Osteoblast (primary cell): ENCODE data around the gene SLC22A7. TPM values are rescaled to one million over a fixed set of nuclear protein-coding genes. Genes with fewer than 3 reads are reported as not detected.
"Not testable (repeated sequence)": the region's sequence is repeated elsewhere in the genome, so short reads cannot be mapped to it uniquely, and the experiment has no call there.

ENCODE experiments used
- DNase-seq: peaks from one replicate; pipeline ENCODE4 v3.0.0; 2011; ENCODE audit warnings: low spot score, mixed read lengths; ENCODE audit not compliant: insufficient read length; ENCODE audit errors: missing footprints
- H2AFZ ChIP-seq: 2 replicates; pipeline ENCODE4 v1.6.0; 2011; ENCODE audit warnings: mild to moderate bottlenecking, low read length
- H3K27ac ChIP-seq: 2 replicates; pipeline ENCODE4 v1.5.1; 2011; ENCODE audit warnings: mild to moderate bottlenecking, low read depth, low read length, moderate library complexity
- H3K27me3 ChIP-seq: 2 replicates; pipeline ENCODE4 v1.6.0; 2012; ENCODE audit warnings: mild to moderate bottlenecking, control low read depth, inconsistent platforms, low read length, moderate library complexity; ENCODE audit not compliant: insufficient read depth
- H3K36me3 ChIP-seq: 2 replicates; pipeline ENCODE4 v1.5.1; 2011; ENCODE audit warnings: mild to moderate bottlenecking, low read length, control low read depth, moderate library complexity; ENCODE audit not compliant: insufficient read depth
- H3K4me1 ChIP-seq: 2 replicates; pipeline ENCODE4 v1.5.1; 2011; ENCODE audit warnings: mild to moderate bottlenecking, low read length, control low read depth, moderate library complexity; ENCODE audit not compliant: insufficient read depth
- H3K4me2 ChIP-seq: 2 replicates; pipeline ENCODE4 v1.6.0; 2011; ENCODE audit warnings: mild to moderate bottlenecking, low read length; ENCODE audit not compliant: insufficient read depth
- H3K4me3 ChIP-seq: fragments of 200-600 bp; sonication (generic); 3 replicates; pipeline ENCODE4 v1.5.1; 2012; ENCODE audit warnings: mild to moderate bottlenecking, low read length, inconsistent platforms; ENCODE audit not compliant: insufficient read depth
- H3K79me2 ChIP-seq: 2 replicates; pipeline ENCODE4 v1.6.0; 2012; ENCODE audit warnings: mild to moderate bottlenecking, low read length, control low read depth, inconsistent platforms; ENCODE audit not compliant: insufficient read depth
- H3K9me3 ChIP-seq: 2 replicates; pipeline ENCODE4 v1.5.1; 2011; ENCODE audit warnings: low read depth, low read length, control low read depth
- H4K20me1 ChIP-seq: 2 replicates; pipeline ENCODE4 v1.6.0; 2012; ENCODE audit warnings: mild to moderate bottlenecking, low read length, control low read depth; ENCODE audit not compliant: insufficient read depth
- small RNA-seq: library from RNA; depleted of rRNA; stranded (forward); fragments of <200 nt; gene quantifications from one replicate; pipeline ENCODE3, GENCODE V24; 2012
- total RNA-seq: library from RNA; depleted of rRNA; stranded (reverse); fragments of >200 nt; gene quantifications from 2 replicates; pipeline ENCODE4 v1.2.3, GENCODE V29; 2012
- TF ChIP-seq, protein P1 (sequence below): IDR thresholded peaks from 2 replicates; pipeline ENCODE4 v1.5.1; 2011; ENCODE audit warnings: mild to moderate bottlenecking, low read depth, low read length, moderate library complexity; ENCODE audit errors: extremely low read depth

The SLC22A7 gene
- total RNA-seq, 1 donor: not detected

DNA sequence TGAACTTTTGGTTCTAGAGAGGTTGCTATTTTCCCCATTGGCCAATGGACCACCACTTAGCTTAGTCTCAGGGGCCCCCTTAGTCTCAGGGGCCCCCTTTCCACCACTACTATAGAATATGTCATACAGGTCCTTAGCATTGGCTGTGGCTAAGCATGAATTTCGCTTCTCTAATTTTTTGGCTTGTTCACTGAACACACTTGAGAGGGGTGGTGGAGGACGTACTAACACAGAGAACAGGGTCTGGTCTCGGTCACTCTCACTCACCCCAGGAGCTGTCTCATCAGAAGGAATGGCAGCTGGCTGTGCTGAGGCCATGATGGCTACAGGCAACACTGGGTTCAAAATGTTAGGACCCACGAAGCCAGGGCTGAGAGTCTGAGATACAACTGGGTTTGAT is 41.1 kb downstream of the SLC22A7 start:
- Histone ChIP-seq H3K4me3 (no peak overlapping the region), H3K36me3 (peaks cover 48% of the 10 kb centered on the region)

DNA sequence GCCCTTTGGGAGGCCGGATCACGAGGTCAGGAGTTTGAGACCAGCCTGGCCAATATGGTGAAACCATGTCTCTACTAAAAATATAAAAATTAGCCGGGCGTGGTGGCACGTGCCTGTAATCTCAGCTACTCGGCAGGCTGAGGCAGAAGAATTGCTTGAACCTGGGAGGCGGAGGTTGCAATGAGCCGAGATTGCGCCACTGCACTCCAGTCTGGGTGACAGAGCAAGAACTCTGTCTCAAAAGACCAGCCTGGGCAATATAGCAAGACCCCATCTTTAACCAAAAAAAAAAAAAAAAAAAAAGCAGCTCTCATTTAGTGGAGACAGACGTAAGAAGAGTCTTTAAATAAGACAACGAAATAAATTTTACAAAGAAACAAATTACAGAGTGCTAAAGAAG is 48.2 kb downstream of the SLC22A7 start:
- not testable (repeated sequence) for H3K27ac ChIP-seq

More for the DNA sequence above, 41.1 kb downstream of the SLC22A7 start:
- TF ChIP-seq, protein P1, sequence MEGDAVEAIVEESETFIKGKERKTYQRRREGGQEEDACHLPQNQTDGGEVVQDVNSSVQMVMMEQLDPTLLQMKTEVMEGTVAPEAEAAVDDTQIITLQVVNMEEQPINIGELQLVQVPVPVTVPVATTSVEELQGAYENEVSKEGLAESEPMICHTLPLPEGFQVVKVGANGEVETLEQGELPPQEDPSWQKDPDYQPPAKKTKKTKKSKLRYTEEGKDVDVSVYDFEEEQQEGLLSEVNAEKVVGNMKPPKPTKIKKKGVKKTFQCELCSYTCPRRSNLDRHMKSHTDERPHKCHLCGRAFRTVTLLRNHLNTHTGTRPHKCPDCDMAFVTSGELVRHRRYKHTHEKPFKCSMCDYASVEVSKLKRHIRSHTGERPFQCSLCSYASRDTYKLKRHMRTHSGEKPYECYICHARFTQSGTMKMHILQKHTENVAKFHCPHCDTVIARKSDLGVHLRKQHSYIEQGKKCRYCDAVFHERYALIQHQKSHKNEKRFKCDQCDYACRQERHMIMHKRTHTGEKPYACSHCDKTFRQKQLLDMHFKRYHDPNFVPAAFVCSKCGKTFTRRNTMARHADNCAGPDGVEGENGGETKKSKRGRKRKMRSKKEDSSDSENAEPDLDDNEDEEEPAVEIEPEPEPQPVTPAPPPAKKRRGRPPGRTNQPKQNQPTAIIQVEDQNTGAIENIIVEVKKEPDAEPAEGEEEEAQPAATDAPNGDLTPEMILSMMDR: no peak
- H4K20me1 ChIP-seq: no peaks in the 10 kb centered on the region
- H2AFZ ChIP-seq: no peak overlapping the region
- no peak for DNase-seq
- no peaks in the 10 kb centered on the region for H3K4me1 ChIP-seq
- no peaks in the 10 kb centered on the region for H3K9me3 ChIP-seq
- no peaks in the 10 kb centered on the region for H3K79me2 ChIP-seq
- no peak overlapping the region for H3K27ac ChIP-seq
- no peak overlapping the region for H3K4me2 ChIP-seq
- no peaks in the 10 kb centered on the region for H3K27me3 ChIP-seq

DNA sequence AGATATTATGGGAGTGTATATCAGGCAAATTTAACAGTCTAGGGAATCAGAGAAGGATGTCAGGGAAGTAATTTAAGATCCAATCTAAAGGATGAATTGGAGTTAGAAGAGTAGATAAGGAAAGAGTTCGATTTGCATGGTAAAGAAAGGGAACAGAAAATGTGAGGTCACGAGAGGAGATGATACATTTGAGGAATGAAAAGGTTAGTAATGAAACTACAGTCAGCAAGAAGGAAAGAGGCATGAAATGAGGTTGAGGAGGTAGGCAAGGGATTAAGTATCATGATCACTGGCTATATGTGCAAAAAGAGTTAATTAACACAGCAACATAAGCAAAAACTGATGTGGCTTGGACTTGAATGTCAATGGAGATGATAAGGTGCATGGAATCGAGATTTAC is 49.0 kb downstream of the SLC22A7 start:
- Histone ChIP-seq H3K4me1 (no peaks in the 10 kb centered on the region), H3K27me3 (no peaks in the 10 kb centered on the region), H3K4me2 (no peak overlapping the region), H4K20me1 (no peaks in the 10 kb centered on the region), H3K79me2 (no peaks in the 10 kb centered on the region), H3K36me3 (peaks cover 51% of the 10 kb centered on the region), H2AFZ (no peak overlapping the region), H3K27ac (no peak overlapping the region), H3K9me3 (no peaks in the 10 kb centered on the region), H3K4me3 (no peak overlapping the region)
- DNase-seq: no peak
- TF ChIP-seq, protein P1: no peak

More for the DNA sequence above, 48.2 kb downstream of the SLC22A7 start:
- H3K9me3 ChIP-seq, H3K4me1 ChIP-seq, H3K27me3 ChIP-seq, H3K79me2 ChIP-seq, H4K20me1 ChIP-seq, H3K4me3 ChIP-seq, DNase-seq, H2AFZ ChIP-seq, H3K4me2 ChIP-seq: not testable (repeated sequence)
- peaks cover 58% of the 10 kb centered on the region for H3K36me3 ChIP-seq

DNA sequence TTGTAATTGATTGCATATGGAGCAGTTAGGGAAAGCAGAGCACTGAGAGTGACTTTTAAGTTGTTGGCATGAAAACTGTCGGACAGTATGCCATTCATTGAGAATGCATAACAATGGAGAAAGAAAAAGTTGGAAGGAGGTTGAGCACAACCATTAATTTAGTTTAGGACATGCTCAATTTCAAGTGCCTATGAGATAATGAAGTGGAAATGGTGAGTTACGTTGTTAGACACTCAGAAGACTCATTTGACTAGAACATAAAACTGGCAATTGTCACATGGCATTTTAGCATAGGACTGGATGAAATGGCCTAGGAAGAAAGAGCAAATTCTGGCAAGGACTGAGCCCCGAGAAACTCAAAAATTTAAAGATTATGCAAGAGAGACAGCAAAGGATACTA is 49.4 kb downstream of the SLC22A7 start:
- Histone ChIP-seq H2AFZ (no peak overlapping the region), H3K79me2 (no peaks in the 10 kb centered on the region), H3K27me3 (no peaks in the 10 kb centered on the region), H3K36me3 (peaks cover 48% of the 10 kb centered on the region), H4K20me1 (no peaks in the 10 kb centered on the region), H3K27ac (no peak overlapping the region), H3K4me2 (no peak overlapping the region), H3K4me1 (no peaks in the 10 kb centered on the region), H3K4me3 (no peak overlapping the region), H3K9me3 (no peaks in the 10 kb centered on the region)
- no peak for DNase-seq
- TF ChIP-seq, protein P1: no peak

DNA sequence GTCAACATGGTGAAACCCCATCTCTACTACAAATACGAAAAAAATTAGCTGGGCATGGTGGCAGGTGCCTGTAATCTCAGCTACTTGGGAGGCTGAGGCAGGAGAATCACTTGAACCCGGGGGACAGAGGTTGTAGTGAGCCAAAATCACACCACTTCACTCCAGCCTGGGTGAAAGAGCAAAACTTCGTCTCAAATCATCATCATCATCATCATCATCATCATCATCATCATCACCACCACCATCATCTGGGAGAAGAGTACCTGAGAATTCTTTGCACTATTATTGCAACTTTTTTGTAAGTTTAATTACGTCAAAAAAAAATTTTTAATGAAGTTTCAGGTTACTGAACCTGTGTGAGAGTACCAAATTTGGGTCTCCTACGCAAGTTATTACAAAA is 53.9 kb downstream of the SLC22A7 start:
- H2AFZ ChIP-seq, H3K4me3 ChIP-seq, H4K20me1 ChIP-seq, DNase-seq, H3K27me3 ChIP-seq, H3K4me1 ChIP-seq, H3K9me3 ChIP-seq, H3K79me2 ChIP-seq, H3K4me2 ChIP-seq, H3K27ac ChIP-seq: not testable (repeated sequence)
- H3K36me3 ChIP-seq: peaks cover 49% of the 10 kb centered on the region

Small RNA genes lying within 50 kb of the gene (small RNA-seq; reads per million reads assigned to genes)
- not detected for gene RPL12P47

Other genes starting within 250 kb of the SLC22A7 start
- 46.9 and 48.5 TPM in 2 replicates for gene CUL7, start 244.4 kb upstream of the SLC22A7 start, total RNA-seq
- gene MRPL2, start 238.8 kb upstream of the SLC22A7 start, total RNA-seq: 16.2 and 20.6 TPM in 2 replicates
- 17.7 and 20.3 TPM in 2 replicates for gene KLC4, start 238.6 kb upstream of the SLC22A7 start, total RNA-seq
- gene PTK7, start 221.9 kb upstream of the SLC22A7 start, total RNA-seq: 183 and 190 TPM in 2 replicates
- 17.7 and 20.6 TPM in 2 replicates for gene SRF, start 127.0 kb upstream of the SLC22A7 start, total RNA-seq
- gene CUL9, start 116.1 kb upstream of the SLC22A7 start, total RNA-seq: 34.4 and 34.5 TPM in 2 replicates
- 32.9 and 33.3 TPM in 2 replicates for gene DNPH1, start 68.8 kb upstream of the SLC22A7 start, total RNA-seq
- under 0.01 TPM in 1 of 2 replicates, not detected in the other for gene TTBK1, start 54.8 kb upstream of the SLC22A7 start, total RNA-seq
- 0.59 TPM in 1 of 2 replicates, not detected in the other for gene CRIP3, start 10.6 kb downstream of the SLC22A7 start, total RNA-seq
- gene ZNF318, start 71.4 kb downstream of the SLC22A7 start, total RNA-seq: 12.3 and 14.7 TPM in 2 replicates
- 26.4 and 27.1 TPM in 2 replicates for gene ABCC10, start 129.3 kb downstream of the SLC22A7 start, total RNA-seq
- gene DLK2, start 157.3 kb downstream of the SLC22A7 start, total RNA-seq: 0.29 TPM in 1 of 2 replicates, not detected in the other
- 14.5 and 16.2 TPM in 2 replicates for gene TJAP1, start 179.3 kb downstream of the SLC22A7 start, total RNA-seq
- 0.36 and 0.59 TPM in 2 replicates for gene LRRC73, start 212.1 kb downstream of the SLC22A7 start, total RNA-seq
- gene YIPF3, start 218.7 kb downstream of the SLC22A7 start, total RNA-seq: 98.8 and 126 TPM in 2 replicates
- 28.6 and 29.5 TPM in 2 replicates for gene POLR1C, start 218.8 kb downstream of the SLC22A7 start, total RNA-seq